H1 (cell line): ENCODE data around the gene IDH2. TPM values are rescaled to one million over a fixed set of nuclear protein-coding genes. Genes with fewer than 3 reads are reported as not detected.

Experiments used
- CTCF ChIA-PET: fragments of 300-600 bp; sonication (Branson Sonifier 250); formaldehyde crosslinking; loops from one replicate; lab custom pipeline; 2021; ENCODE audit not compliant: partially characterized antibody; lab: Charles Lee
- POLR2A ChIA-PET: fragments of 300-600 bp; sonication (Branson Sonifier 250); formaldehyde crosslinking; loops from one replicate; lab custom pipeline; 2021; ENCODE audit warnings: inconsistent platforms; ENCODE audit not compliant: partially characterized antibody; lab: Charles Lee
- DNase-seq, 2 experiments: peaks; one replicate each; pipeline versions ENCODE4 v3.0.0 to v3.0.0-alpha.2; 2010 to 2022; ENCODE audit warnings: low spot score in 2 of 2, low read depth in 1 of 2, mixed read lengths in 1 of 2
- FAIRE-seq: peaks from 2 replicates; lab custom pipeline; 2011; peaks lifted over from hg19 to GRCh38; lab: Jason Lieb, UNC
- H2AFZ ChIP-seq: 2 replicates; pipeline ENCODE4 v1.8.1; 2012; ENCODE audit warnings: low read length, inconsistent platforms
- H2AK5ac ChIP-seq: 2 replicates; pipeline ENCODE4 v1.6.1; 2013; ENCODE audit warnings: low read depth, low read length
- H2BK120ac ChIP-seq: replicated peaks from 2 replicates; pipeline ENCODE3; 2013; ENCODE audit warnings: low read depth, low read length, inconsistent platforms
- H2BK12ac ChIP-seq: 2 replicates; pipeline ENCODE4 v1.6.1; 2013; ENCODE audit warnings: low read depth, low read length
- H2BK15ac ChIP-seq: 2 replicates; pipeline ENCODE4 v1.6.1; 2013; ENCODE audit warnings: low read length
- H2BK20ac ChIP-seq: 2 replicates; pipeline ENCODE4 v1.6.1; 2013; ENCODE audit warnings: low read length
- H2BK5ac ChIP-seq: 2 replicates; pipeline ENCODE4 v1.6.1; 2013; ENCODE audit warnings: low read depth, low read length
- H3K14ac ChIP-seq: 2 replicates; pipeline ENCODE4 v1.6.1; 2013; ENCODE audit warnings: inconsistent platforms; ENCODE audit not compliant: insufficient read length
- H3K18ac ChIP-seq: 2 replicates; pipeline ENCODE4 v1.6.1; 2013; ENCODE audit warnings: low read length; ENCODE audit errors: extremely low read depth
- H3K23ac ChIP-seq: 2 replicates; pipeline ENCODE4 v1.6.1; 2013; ENCODE audit warnings: inconsistent platforms; ENCODE audit not compliant: insufficient read length
- H3K23me2 ChIP-seq: 2 replicates; pipeline ENCODE4 v1.6.1; 2013; ENCODE audit warnings: low read depth, low read length
- H3K27ac ChIP-seq: 2 replicates; pipeline ENCODE4 v1.6.1; 2011; ENCODE audit warnings: low read depth, low read length, inconsistent platforms
- H3K27me3 ChIP-seq, 4 experiments: replicated peaks in 1 of 4; 1 replicate in 1 of 4; 2 replicates in 3 of 4; pipeline versions ENCODE4 v1.6.1 to v1.8.1; 2011 to 2013; ENCODE audit warnings: low read length in 3 of 4, mild to moderate bottlenecking in 3 of 4, inconsistent platforms in 2 of 4, mixed read lengths in 2 of 4, moderate library complexity in 1 of 4; ENCODE audit not compliant: control insufficient read depth in 3 of 4, insufficient read depth in 3 of 4; ENCODE audit errors: extremely low read depth in 1 of 4
- H3K36me3 ChIP-seq, 4 experiments: 2 replicates each; pipeline versions ENCODE4 v1.6.1 to v1.8.1; 2011 to 2013; ENCODE audit warnings: mild to moderate bottlenecking in 4 of 4, low read length in 3 of 4, moderate library complexity in 2 of 4, control low read depth in 1 of 4, inconsistent platforms in 1 of 4; ENCODE audit not compliant: insufficient read depth in 4 of 4, control insufficient read depth in 2 of 4
- H3K4ac ChIP-seq: replicated peaks from 2 replicates; pipeline ENCODE3; 2013; ENCODE audit warnings: low read length, low read depth, mixed read lengths, inconsistent platforms; ENCODE audit not compliant: insufficient read length
- H3K4me1 ChIP-seq, 4 experiments: replicated peaks in 1 of 4; 1 replicate in 1 of 4; 2 replicates in 3 of 4; pipeline versions ENCODE4 v1.6.1 to v1.8.1; 2011 to 2013; ENCODE audit warnings: low read length in 3 of 4, inconsistent platforms in 2 of 4, mixed read lengths in 1 of 4; ENCODE audit not compliant: insufficient read depth in 4 of 4, control insufficient read depth in 3 of 4
- H3K4me2 ChIP-seq, 2 experiments: 2 replicates each; pipeline versions ENCODE4 v1.6.1 to v1.8.1; 2011 to 2013; ENCODE audit warnings: low read depth in 2 of 2, low read length in 2 of 2, control low read depth in 1 of 2, inconsistent platforms in 1 of 2, mild to moderate bottlenecking in 1 of 2; ENCODE audit not compliant: insufficient read depth in 1 of 2
- H3K4me3 ChIP-seq, 4 experiments: fragments of 200-600, 300-600 bp in 1 of 4; sonication (generic), shearing (Covaris generic), sonication (Bioruptor Twin) in 1 of 4; 2 replicates each; pipeline versions ENCODE4 v1.5.1 to v1.8.1; 2011 to 2016; ENCODE audit warnings: low read length in 4 of 4, low read depth in 3 of 4, control low read depth in 2 of 4, inconsistent platforms in 2 of 4, mild to moderate bottlenecking in 2 of 4, mixed read lengths in 1 of 4, moderate library complexity in 1 of 4; ENCODE audit not compliant: insufficient read depth in 2 of 4; ENCODE audit errors: extremely low read depth in 1 of 4
- H3K56ac ChIP-seq: replicated peaks from 2 replicates; pipeline ENCODE3; 2013; ENCODE audit warnings: low read depth, mild to moderate bottlenecking, mixed read lengths, low read length, inconsistent platforms; ENCODE audit not compliant: insufficient read length
- H3K79me1 ChIP-seq: 2 replicates; pipeline ENCODE4 v1.6.1; 2013; ENCODE audit warnings: low read depth, low read length, control low read depth
- H3K79me2 ChIP-seq, 2 experiments: 2 replicates each; pipeline versions ENCODE4 v1.6.1 to v1.8.1; 2012 to 2013; ENCODE audit warnings: low read length in 2 of 2, mild to moderate bottlenecking in 2 of 2, inconsistent platforms in 1 of 2; ENCODE audit not compliant: insufficient read depth in 2 of 2, control insufficient read depth in 1 of 2
- H3K9ac ChIP-seq, 4 experiments: replicated peaks in 1 of 4; 1 replicate in 1 of 4; 2 replicates in 3 of 4; pipeline versions ENCODE4 v1.6.1 to v1.8.1; 2011 to 2013; ENCODE audit warnings: low read depth in 3 of 4, low read length in 3 of 4, control low read depth in 2 of 4, mild to moderate bottlenecking in 2 of 4, moderate library complexity in 2 of 4, inconsistent platforms in 1 of 4; ENCODE audit errors: extremely low read depth in 1 of 4
- H3K9me3 ChIP-seq, 2 experiments: 2 replicates each; pipeline versions ENCODE4 v1.6.1 to v1.8.1; 2012 to 2013; ENCODE audit warnings: mild to moderate bottlenecking in 2 of 2, moderate library complexity in 2 of 2, control low read depth in 1 of 2, inconsistent platforms in 1 of 2, low read depth in 1 of 2, low read length in 1 of 2, mixed read lengths in 1 of 2; ENCODE audit not compliant: insufficient read depth in 2 of 2
- H4K20me1 ChIP-seq, 2 experiments: replicated peaks in 1 of 2; 2 replicates each; pipeline versions ENCODE3 to v1.8.1; 2011 to 2013; ENCODE audit warnings: inconsistent platforms in 2 of 2, low read length in 2 of 2, mild to moderate bottlenecking in 1 of 2; ENCODE audit not compliant: insufficient read depth in 2 of 2, control insufficient read depth in 1 of 2
- H4K5ac ChIP-seq: 2 replicates; pipeline ENCODE4 v1.6.1; 2013; ENCODE audit warnings: low read length, low read depth, mixed read lengths, inconsistent platforms; ENCODE audit not compliant: insufficient read length
- H4K8ac ChIP-seq: 2 replicates; pipeline ENCODE4 v1.8.0; 2013; ENCODE audit warnings: mild to moderate bottlenecking, moderate library complexity, low read length, inconsistent platforms; ENCODE audit not compliant: insufficient read depth; ENCODE audit errors: extremely low read depth
- H4K91ac ChIP-seq: replicated peaks from 2 replicates; pipeline ENCODE3; 2013; ENCODE audit warnings: low read length, mixed read lengths, inconsistent platforms; ENCODE audit not compliant: insufficient read length
- BACH1 ChIP-seq: IDR thresholded peaks from 2 replicates; pipeline ENCODE4 v1.6.1; 2012; ENCODE audit warnings: low read length, improper control_type of control experiment
- E2F6 ChIP-seq: IDR thresholded peaks from 2 replicates; pipeline ENCODE4 v1.6.1; 2012; ENCODE audit warnings: inconsistent platforms
- GABPA ChIP-seq: IDR thresholded peaks from 2 replicates; pipeline ENCODE4 v1.6.1; 2011; ENCODE audit warnings: mild to moderate bottlenecking, low read length, moderate library complexity, borderline replicate concordance; ENCODE audit not compliant: insufficient read depth
- JUN ChIP-seq: IDR thresholded peaks from 2 replicates; pipeline ENCODE4 v1.6.1; 2011; ENCODE audit warnings: low read depth, mild to moderate bottlenecking, improper control_type of control experiment, low read length
- NRF1 ChIP-seq: IDR thresholded peaks from 2 replicates; pipeline ENCODE4 v1.6.1; 2011; ENCODE audit warnings: mild to moderate bottlenecking, low read depth, low read length, improper control_type of control experiment
- POLR2A ChIP-seq, 2 experiments: IDR thresholded peaks; 1 replicate in 1 of 2; 2 replicates in 1 of 2; pipeline ENCODE4 v1.6.1; 2011; ENCODE audit warnings: low read depth in 2 of 2, low read length in 2 of 2, mild to moderate bottlenecking in 2 of 2; ENCODE audit errors: control extremely low read depth in 1 of 2
- RAD21 ChIP-seq, 2 experiments: IDR thresholded peaks in 1 of 2; conservative IDR thresholded peaks in 1 of 2; 2 replicates each; pipeline ENCODE4 v1.6.1; 2011; ENCODE audit warnings: low read depth in 2 of 2, low read length in 2 of 2, improper control_type of control experiment in 1 of 2, inconsistent platforms in 1 of 2, mild to moderate bottlenecking in 1 of 2, moderate library complexity in 1 of 2
- RFX5 ChIP-seq: IDR thresholded peaks from 2 replicates; pipeline ENCODE4 v1.6.1; 2011; ENCODE audit warnings: low read depth, low read length, improper control_type of control experiment, borderline replicate concordance
- SP4 ChIP-seq: IDR thresholded peaks from 2 replicates; pipeline ENCODE4 v1.6.1; 2012; ENCODE audit warnings: low read length, inconsistent platforms
- SRF ChIP-seq: IDR thresholded peaks from 2 replicates; pipeline ENCODE4 v1.6.1; 2011; ENCODE audit warnings: mild to moderate bottlenecking, low read depth, low read length, moderate library complexity
- SUZ12 ChIP-seq: fragments of 200-600 bp; sonication (generic); IDR thresholded peaks from 2 replicates; pipeline ENCODE4 v1.6.1; 2012; ENCODE audit warnings: mild to moderate bottlenecking, inconsistent platforms, low read length, moderate library complexity, mixed read lengths
- ZNF274 ChIP-seq: IDR thresholded peaks from 2 replicates; pipeline ENCODE4 v1.7.0; 2012; ENCODE audit warnings: low read length, borderline replicate concordance; ENCODE audit errors: extremely low read depth
- WGBS, 2 experiments: shearing (Covaris generic) in 1 of 2; methylation state at CpG; one replicate each; pipeline versions ENCODE4 v1.1.6 to v1.1.7; 2013 to 2015; ENCODE audit warnings: low lambda C conversion rate in 2 of 2, mixed read lengths in 2 of 2, inconsistent platforms in 1 of 2, low coverage in 1 of 2, missing lambda C conversion rate in 1 of 2; ENCODE audit not compliant: insufficient replicate concordance in 2 of 2, insufficient coverage in 1 of 2, insufficient read length in 1 of 2; ENCODE audit errors: extremely low coverage in 1 of 2, missing lambda C conversion rate in 1 of 2; 5-methylcytosine and 5-hydroxymethylcytosine counted together
- polyA plus RNA-seq, 7 experiments: library from polyadenylated mRNA; depleted of rRNA in 3 of 7; stranded (reverse) in 5 of 7; unstranded in 2 of 7; fragments of >200 nt in 5 of 7; fragments of 200-250 nt in 2 of 7; gene quantifications; 1 replicate in 5 of 7; 2 replicates in 1 of 7; 4 replicates in 1 of 7; pipeline versions ENCODE4 v1.2.1 to v1.2.3, GENCODE V29; 2011 to 2013; ENCODE audit warnings: missing spikeins in 2 of 7, mixed read lengths in 2 of 7
- total RNA-seq: library from RNA; stranded (reverse); fragmentation: NEBNext Ultra II Directional; extraction: Animal tissue kit (Norgen Biotek cat#: 25700); gene quantifications from 2 replicates; pipeline ENCODE4 v1.2.1, GENCODE V29; 2021
- TF ChIP-seq, protein P1 (sequence below): IDR thresholded peaks from 2 replicates; pipeline ENCODE4 v1.6.1; 2011; ENCODE audit warnings: low read length, improper control_type of control experiment

Gene IDH2
- total and polyA plus RNA-seq, 2 of the 8 experiments (the other 6 are each of a cell fraction or from before 2014, with no cell fraction given): 64.2 to 84.6 TPM

- ChIA-PET POLR2A (no interaction called here), CTCF (interaction anchor here (1.0 to 7.2 kb wide), 2 partner anchors 11 to 18 kb away, joined by 4 to 56 read pairs; no protein-coding TSS in a partner anchor)
- no peak for FAIRE-seq
- H3K36me3 ChIP-seq: no peaks in the 10 kb centered on the region
- no peak overlapping the region for H3K4me3 ChIP-seq
- no peak overlapping the region for H4K91ac ChIP-seq
- no peak overlapping the region for H2BK12ac ChIP-seq
- H3K14ac ChIP-seq: no peak overlapping the region
- peaks cover 0 to 15% (median 6%) of the 10 kb centered on the region in 4 experiments; a peak in 6 of 7 replicates for H3K4me1 ChIP-seq
- peaks cover 7% of the 10 kb centered on the region for H3K23me2 ChIP-seq
- no peak overlapping the region for H3K4ac ChIP-seq
- H3K4me2 ChIP-seq: no peak overlapping the region
- no peak overlapping the region for H2BK20ac ChIP-seq
- no peak overlapping the region for H2AK5ac ChIP-seq
- no peak overlapping the region for H3K9ac ChIP-seq
- no peak for DNase-seq
- no peak overlapping the region for H3K56ac ChIP-seq
- H4K5ac ChIP-seq: no peak overlapping the region
- H3K27ac ChIP-seq: no peak overlapping the region
- H4K20me1 ChIP-seq: peaks cover 7 to 25% of the 10 kb centered on the region in 2 experiments
- WGBS, 2 experiments: 77% methylated on average over 4 of the region's 4 CpGs; no CpG with 5 or more reads in 1 of the 2 experiments
- H2BK15ac ChIP-seq: no peak overlapping the region
- H3K9me3 ChIP-seq: no peaks in the 10 kb centered on the region
- H2BK120ac ChIP-seq: no peak overlapping the region
- no peaks in the 10 kb centered on the region; a peak in 1 of 7 replicates for H3K27me3 ChIP-seq
- H2AFZ ChIP-seq: no peak overlapping the region
- H3K79me2 ChIP-seq: no peaks in the 10 kb centered on the region; a peak in 2 of 4 replicates
- H3K23ac ChIP-seq: no peak overlapping the region
- H3K79me1 ChIP-seq: peaks cover 2% of the 10 kb centered on the region; the same call in 1 of the 2 replicates
- no peak overlapping the region for H2BK5ac ChIP-seq
- no peak overlapping the region for H4K8ac ChIP-seq
- H3K18ac ChIP-seq: no peak overlapping the region
- no peak for TF ChIP-seq ZNF274
- no peak for TF ChIP-seq E2F6
- TF ChIP-seq SUZ12: no peak
- TF ChIP-seq, protein P1, sequence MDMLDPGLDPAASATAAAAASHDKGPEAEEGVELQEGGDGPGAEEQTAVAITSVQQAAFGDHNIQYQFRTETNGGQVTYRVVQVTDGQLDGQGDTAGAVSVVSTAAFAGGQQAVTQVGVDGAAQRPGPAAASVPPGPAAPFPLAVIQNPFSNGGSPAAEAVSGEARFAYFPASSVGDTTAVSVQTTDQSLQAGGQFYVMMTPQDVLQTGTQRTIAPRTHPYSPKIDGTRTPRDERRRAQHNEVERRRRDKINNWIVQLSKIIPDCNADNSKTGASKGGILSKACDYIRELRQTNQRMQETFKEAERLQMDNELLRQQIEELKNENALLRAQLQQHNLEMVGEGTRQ: no peak
- no peak for TF ChIP-seq BACH1
- no peak for TF ChIP-seq JUN
- no peak for TF ChIP-seq GABPA
- TF ChIP-seq POLR2A (IDR thresholded peaks at IDR 0.05; ENCODE audit: control extremely low read depth in 1 of 2, low read depth in 2 of 2, low read length in 2 of 2): no peak
- no peak for TF ChIP-seq RFX5
- TF ChIP-seq SRF: no peak
- no peak for TF ChIP-seq RAD21 (IDR thresholded peaks at IDR 0.05 in 1 of 2, conservative IDR thresholded peaks at IDR 0.05 in 1 of 2; ENCODE audit: low read depth in 2 of 2, low read length in 2 of 2)
- TF ChIP-seq NRF1: no peak
- TF ChIP-seq SP4: no peak
Measured at GRCh38 chr15:90097475-90097874, 4.8 kb downstream of the IDH2 start.
